ENCODE measurements around the gene USP7.
"Not testable (repeated sequence)": the region's sequence is repeated elsewhere in the genome, so short reads cannot be mapped to it uniquely, and the experiment has no call there.

Gene USP7

GRCh38 chr16:8898660-8899318 is 64.9 kb downstream of the USP7 start:
- DNase-seq: no peak

DNA sequence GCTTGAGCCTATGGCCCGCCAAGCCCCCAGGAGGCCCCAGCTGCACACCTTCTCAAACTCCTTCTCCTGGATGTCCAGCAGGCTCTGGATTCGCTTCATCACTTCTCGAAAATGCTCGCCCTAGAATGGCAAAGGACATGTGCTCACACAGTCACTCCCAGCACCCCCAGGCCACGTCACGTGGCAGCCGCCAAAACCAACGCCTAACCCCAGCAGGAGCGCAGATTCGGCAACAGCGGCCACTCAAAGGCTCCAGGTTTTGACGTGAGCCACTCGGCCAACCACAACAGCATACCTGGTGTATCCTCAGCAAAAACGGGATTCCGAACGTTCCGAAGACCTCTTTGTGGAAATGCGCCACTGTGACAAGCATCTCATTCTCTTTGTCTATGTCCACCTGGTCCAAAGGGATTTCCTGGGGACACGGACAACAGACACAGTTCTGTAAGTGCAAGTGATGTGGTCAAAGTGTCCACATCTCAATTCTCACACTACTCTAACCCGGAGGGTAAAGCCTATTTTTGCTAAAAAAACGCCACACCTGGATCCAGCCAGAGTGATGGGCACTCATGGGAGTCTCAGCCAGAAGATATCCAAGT is 68.9 kb downstream of the USP7 start:
- DNase-seq: no peak

DNA sequence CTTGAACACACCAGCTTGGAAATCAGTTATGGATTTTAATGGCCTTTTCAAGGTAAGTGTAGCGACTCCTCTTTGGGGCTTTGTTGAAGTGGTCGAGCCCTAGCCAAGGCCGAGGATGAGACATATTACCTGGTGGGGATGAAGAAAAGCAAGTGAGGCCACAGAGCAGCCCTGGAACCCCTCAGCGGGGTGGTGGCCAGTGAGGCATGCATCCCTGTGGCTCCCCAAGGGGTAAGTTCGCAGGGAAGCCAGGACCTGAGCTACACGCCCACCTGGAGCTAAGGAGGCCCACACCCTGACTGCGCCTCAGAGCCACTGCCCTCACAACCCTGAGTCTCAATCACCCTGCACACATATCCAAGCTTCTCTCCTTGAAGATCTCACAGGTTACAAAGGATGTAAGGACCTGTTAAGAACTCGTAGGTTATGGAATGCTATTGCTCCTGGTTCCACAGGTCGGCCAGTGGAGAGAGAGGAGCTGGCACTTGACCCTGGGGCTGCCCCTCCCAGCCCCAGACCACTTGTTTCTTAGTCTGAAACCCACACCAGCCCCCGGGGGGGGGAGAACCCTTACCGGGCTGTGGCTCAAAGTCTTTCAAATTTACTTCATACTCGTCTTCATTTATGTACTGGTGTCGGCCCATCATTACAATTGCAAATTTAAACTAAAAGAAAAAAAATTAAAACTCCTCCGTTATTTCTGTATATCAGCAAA is 69.6 kb downstream of the USP7 start:
- DNase-seq: no peak

GRCh38 chr16:8893426-8893825 is 70.3 kb downstream of the USP7 start:
- no peak for DNase-seq

- DNase-seq: no peak
Observed at GRCh38 chr16:8892101-8892575, 71.6 kb downstream of the USP7 start.

- no peak for DNase-seq
Observed at GRCh38 chr16:8890549-8890921, 73.2 kb downstream of the USP7 start.

GRCh38 chr16:8889893-8890548 is 73.7 kb downstream of the USP7 start:
- no peak for DNase-seq

- DNase-seq: no peak
Observed at GRCh38 chr16:8888951-8889892, 74.5 kb downstream of the USP7 start.

GRCh38 chr16:8887952-8888560 is 75.7 kb downstream of the USP7 start:
- DNase-seq: no peak

DNA sequence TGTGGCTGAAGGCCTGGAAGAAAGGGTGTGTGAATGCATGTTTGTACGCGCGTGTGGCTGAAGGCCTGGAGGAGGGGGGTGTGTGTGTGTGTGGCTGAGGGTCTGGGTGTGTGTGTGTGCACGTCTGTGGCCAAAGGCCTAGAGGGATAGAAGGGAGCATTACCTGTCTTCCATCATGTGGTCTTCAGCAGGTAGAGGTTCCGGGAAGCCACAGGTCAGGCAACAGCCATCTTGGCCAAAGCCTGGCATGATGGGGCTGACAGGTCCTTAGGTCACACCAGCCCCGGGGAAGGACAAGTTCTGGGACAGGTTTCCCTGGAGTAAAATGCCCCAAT is 76.3 kb downstream of the USP7 start:
- DNase-seq: no peak

DNA sequence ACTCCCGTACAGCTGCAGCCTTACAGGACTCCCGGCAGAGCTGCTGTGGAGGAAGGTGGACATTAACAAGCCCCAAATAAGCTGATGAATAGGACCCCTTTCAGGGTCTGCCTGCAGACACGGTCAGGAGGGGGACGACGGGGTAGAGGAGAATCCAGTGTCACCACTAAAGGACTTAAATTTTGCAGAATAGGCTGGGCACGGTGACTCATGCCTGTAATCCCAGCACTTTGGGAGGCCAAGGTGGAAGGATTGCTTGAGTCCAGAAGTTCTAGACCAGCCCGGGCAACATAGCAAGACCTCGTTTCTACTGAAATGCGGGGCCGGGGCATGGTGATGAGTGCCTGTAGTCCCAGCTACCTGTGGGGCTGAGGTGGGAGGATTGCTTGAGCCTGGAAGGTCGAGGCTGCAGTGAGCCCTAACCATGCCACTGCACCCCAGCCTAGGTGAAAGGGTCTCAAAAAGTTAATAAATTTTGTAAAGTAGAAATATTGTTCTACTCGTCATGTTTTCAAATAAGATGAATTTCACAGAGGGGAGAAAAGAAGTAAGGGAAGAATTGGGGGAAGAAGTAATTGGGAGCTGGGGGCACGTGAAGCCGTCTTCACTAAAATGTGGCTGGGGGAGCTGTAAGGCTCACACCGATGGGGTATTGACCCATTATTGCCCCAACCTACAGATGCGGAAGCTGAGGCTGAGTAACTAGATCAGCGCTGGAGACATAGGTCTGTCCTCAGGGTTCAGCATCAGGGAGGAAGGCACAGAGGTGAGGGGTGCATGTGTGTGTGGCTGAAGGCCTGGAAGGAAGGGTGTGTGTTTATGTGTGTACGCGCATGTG is 76.9 kb downstream of the USP7 start:
- no peak for DNase-seq

DNA sequence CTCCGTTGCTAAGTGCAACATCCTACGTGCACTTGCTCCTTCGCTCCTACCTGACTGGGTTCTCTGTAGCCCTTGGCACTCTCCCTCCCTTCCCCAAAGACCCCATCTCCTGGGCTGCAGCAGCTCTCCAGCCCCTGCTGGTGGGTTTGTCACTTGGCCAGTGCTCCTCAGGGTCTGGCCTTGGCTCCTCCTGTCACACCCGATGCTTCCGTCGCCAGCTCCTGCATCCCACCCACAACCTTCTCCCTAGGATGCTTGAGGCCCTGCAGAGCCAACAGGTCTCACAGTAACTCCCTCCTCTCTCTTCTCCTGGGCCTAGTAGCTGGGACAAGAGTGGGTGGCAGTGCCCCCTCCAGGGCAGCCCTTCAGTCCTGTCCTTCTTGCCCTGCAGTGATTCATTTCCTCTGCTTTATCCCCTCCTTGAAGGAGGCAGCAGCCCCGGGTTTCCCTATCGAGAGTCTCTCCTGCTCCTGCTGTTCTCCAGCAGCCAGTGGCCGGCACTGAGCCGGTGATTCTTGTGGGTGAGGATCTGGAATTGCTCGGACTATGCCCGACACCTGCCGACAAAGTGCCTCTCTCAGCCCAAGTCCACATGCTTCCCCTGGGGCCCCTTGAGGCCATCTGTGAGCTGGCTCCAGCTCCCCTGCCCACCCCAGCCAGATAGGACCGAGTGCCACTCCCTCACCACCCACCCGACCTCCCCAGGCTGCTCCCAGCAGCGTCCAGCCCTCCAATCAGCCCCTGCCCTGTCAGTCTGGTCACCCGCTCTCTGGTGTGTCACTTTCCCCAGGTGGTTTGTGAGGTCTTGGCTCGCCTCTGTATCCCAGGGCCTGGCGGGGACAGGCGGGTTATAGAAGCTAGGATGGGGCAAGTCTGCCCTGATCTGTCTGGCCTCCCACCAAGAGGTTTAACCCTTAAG is 77.8 kb downstream of the USP7 start:
- no peak for DNase-seq

DNA sequence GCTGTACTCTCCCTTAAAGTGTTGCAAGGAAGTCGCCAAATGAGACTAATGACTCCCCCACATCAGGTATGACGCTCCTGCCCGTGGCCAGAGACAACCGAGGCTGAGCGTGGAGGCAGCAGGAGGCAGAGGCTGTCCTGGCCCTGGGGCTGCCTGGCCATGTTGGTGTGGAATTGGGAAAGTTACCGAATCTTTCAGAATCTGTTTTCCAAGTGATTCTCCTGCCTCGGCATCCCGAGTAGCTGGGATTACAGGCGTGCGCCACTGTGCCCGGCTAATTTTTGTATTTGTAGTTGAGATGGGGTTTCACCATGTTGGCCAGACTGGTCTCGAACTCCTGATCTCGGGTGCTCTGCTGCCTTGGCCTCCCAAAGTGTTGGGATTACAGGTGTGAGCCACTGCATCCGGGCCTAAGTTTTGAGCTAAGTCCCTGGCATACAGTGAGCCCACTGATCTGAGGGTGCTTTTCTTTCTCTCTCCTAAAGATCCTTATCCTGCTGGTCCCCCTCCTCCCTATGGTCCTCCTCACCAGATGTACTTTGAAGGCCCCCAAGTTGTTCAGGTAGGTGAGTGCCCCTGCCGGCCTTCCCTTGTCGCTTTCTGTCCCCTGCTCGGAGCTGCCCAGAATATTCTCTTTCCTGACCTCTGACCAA is 80.9 kb downstream of the USP7 start:
- DNase-seq: no peak

GRCh38 chr16:8882041-8882617 is 81.6 kb downstream of the USP7 start, which contains the start of gene LITAFD:
LITAFD (plus strand) TSS chr16:8882351; CDS start chr16:8884356, 2,005 bp downstream.
- no peak for DNase-seq

DNA sequence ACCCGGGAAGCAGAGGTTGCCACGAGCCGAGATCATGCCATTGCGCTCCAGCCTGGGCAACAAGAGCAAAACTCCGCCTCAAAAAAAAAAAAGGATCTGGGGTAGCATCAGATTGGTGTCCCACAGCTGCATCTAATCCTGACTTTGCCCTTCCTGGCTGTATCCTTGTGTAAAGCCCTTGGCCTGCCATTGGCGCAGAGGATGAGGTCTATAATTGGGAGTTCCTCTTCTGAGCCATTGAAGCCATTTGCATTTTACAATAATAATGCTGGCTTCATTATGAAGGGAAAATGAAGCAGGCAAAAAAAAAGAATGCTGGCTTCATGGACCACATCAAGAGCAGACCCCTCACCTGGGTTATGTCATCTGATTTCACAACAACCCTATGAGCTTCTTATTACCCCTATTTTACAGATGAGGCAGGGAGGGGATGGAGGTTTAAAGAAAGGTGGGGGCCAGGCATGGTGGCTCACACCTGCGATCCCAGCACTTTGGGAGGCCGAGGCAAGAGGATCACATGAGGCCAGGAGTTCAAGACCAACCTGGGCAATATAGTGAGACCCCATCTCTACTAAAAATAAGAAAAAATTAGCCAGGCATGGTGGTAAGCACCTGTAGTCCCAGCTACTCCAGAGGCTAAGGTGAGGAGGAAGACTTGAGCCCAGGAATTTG is 82.7 kb downstream of the USP7 start:
- DNase-seq: no peak

GRCh38 chr16:8878523-8878911 is 85.2 kb downstream of the USP7 start:
- DNase-seq: no peak

DNA sequence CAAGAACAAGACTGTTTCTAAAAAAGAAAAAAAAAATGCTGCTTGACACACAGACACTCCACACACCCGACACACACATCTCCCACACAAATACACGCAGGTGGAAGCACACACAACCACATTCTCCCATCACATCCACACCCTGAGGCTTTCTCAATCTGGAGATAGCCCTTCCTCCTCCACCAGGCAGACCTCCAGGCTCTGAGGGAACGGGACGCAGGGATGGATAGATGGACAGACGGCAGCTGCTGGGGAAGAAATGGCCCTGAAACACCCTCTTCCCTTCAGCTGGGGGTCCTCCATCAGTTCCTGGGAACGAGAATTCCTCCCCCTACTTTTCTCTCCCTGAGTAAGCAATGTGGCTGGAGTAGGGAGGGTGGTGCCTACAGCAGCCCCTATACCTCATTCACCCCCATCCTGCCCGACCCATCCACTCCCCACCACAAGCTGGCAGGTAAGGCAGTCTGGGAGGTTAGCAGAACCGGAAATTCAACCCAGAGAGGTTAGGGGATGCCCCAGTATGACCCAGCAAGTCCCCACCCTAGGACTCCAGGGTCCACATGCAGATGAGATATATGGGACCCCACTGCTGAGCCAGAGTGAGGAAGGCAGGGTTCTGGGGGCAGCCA is 85.7 kb downstream of the USP7 start:
- DNase-seq: no peak

DNA sequence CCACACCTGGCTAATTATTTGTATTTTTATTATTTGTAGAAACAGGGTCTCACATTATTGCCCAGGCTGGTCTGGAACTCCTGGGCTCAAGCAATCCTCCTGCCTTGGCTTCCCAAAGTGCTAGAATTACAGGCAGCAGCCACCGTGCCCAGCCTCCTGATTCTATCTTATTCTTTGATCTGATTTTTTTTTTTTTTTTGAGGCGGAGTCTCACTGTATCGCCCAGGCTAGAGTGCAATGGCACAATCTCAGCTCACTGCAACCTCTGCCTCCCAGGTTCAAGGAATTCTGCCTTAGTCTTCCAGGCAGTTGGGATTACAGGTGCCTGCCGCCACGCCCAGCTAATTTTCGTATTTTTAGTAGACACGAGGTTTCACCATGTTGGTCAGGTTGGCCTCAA is 88.4 kb downstream of the USP7 start:
- not testable (repeated sequence) for DNase-seq

All from activated CD4-positive, alpha-beta T cell treated with anti-CD3 and anti-CD28 coated beads, Interleukin-2, amount 50 U/mL, for 16 hours (primary cell).